Measurements from ENCODE around the gene CASZ1.

The CASZ1 gene

GRCh38 chr1:10667861-10668761, 128.3 kb downstream of the CASZ1 start:
- peak; percentile 46 for DNase-seq

- no peak for DNase-seq
These were observed 130.3 kb downstream of the CASZ1 start for GRCh38 chr1:10665930-10666850.

GRCh38 chr1:10665226-10665625, 131.2 kb downstream of the CASZ1 start:
- no peak for DNase-seq

- no peak for DNase-seq
These were observed 132.2 kb downstream of the CASZ1 start for GRCh38 chr1:10664251-10664650.

GRCh38 chr1:10663678-10664035, 132.8 kb downstream of the CASZ1 start:
- DNase-seq: no peak

- DNase-seq: no peak
These were observed 133.4 kb downstream of the CASZ1 start for GRCh38 chr1:10662824-10663677.

- DNase-seq: no peak
These were observed 134.3 kb downstream of the CASZ1 start for GRCh38 chr1:10662090-10662688.

- DNase-seq: no peak
These were observed 135.0 kb downstream of the CASZ1 start for GRCh38 chr1:10661453-10661852.

GRCh38 chr1:10659646-10660540, 136.6 kb downstream of the CASZ1 start:
- DNase-seq: no peak

- no peak for DNase-seq
These were observed 137.2 kb downstream of the CASZ1 start for GRCh38 chr1:10659218-10659617.

- no peak for DNase-seq
These were observed 137.9 kb downstream of the CASZ1 start for GRCh38 chr1:10658396-10659066.

- DNase-seq: no peak
These were observed 139.2 kb downstream of the CASZ1 start for GRCh38 chr1:10657088-10657847.

GRCh38 chr1:10656431-10656830, 140.0 kb downstream of the CASZ1 start:
- no peak for DNase-seq

GRCh38 chr1:10655002-10655401, 141.4 kb downstream of the CASZ1 start:
- no peak for DNase-seq

- no peak for DNase-seq
These were observed 142.9 kb downstream of the CASZ1 start for GRCh38 chr1:10653370-10654125.

- no peak for DNase-seq
These were observed 143.8 kb downstream of the CASZ1 start for GRCh38 chr1:10652626-10653025.

GRCh38 chr1:10651793-10652192, 144.7 kb downstream of the CASZ1 start:
- DNase-seq: no peak

- no peak for DNase-seq
These were observed 145.1 kb downstream of the CASZ1 start for GRCh38 chr1:10651389-10651766.
